Measurements from ENCODE around the gene CD47.

DNA sequence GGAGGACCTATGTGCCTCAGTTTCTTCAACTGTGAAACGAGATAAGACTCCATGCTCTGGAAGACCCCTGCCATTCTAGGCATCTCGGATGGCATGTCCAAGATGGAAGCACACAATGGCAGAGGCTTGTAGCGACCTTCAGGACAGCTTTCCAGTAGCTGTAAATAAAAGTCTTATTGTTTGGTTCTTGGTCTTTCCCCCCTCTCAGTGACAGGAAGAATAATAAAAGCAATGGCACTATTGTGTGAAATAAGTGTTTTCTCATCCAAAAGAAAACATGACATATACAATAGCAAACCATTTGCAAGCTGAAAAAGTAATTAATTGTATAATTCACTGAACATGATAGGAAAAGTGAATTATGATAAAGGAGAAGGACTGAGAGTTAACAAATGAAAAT, 32.5 kb upstream of the CD47 start:
- no peak for TF ChIP-seq STAT6 (CRISPR knock-in tag; conservative IDR thresholded peaks at IDR 0.05; ENCODE audit: low read depth)
- TF ChIP-seq NR3C1 (CRISPR knock-in tag; conservative IDR thresholded peaks at IDR 0.05; ENCODE audit: low read depth), result no peak
- TF ChIP-seq, protein P1, sequence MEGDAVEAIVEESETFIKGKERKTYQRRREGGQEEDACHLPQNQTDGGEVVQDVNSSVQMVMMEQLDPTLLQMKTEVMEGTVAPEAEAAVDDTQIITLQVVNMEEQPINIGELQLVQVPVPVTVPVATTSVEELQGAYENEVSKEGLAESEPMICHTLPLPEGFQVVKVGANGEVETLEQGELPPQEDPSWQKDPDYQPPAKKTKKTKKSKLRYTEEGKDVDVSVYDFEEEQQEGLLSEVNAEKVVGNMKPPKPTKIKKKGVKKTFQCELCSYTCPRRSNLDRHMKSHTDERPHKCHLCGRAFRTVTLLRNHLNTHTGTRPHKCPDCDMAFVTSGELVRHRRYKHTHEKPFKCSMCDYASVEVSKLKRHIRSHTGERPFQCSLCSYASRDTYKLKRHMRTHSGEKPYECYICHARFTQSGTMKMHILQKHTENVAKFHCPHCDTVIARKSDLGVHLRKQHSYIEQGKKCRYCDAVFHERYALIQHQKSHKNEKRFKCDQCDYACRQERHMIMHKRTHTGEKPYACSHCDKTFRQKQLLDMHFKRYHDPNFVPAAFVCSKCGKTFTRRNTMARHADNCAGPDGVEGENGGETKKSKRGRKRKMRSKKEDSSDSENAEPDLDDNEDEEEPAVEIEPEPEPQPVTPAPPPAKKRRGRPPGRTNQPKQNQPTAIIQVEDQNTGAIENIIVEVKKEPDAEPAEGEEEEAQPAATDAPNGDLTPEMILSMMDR (IDR thresholded peaks at IDR 0.05), result no peak
- no peak for TF ChIP-seq NR2C2 (CRISPR knock-in tag; IDR thresholded peaks at IDR 0.05)
- TF ChIP-seq, protein P2, sequence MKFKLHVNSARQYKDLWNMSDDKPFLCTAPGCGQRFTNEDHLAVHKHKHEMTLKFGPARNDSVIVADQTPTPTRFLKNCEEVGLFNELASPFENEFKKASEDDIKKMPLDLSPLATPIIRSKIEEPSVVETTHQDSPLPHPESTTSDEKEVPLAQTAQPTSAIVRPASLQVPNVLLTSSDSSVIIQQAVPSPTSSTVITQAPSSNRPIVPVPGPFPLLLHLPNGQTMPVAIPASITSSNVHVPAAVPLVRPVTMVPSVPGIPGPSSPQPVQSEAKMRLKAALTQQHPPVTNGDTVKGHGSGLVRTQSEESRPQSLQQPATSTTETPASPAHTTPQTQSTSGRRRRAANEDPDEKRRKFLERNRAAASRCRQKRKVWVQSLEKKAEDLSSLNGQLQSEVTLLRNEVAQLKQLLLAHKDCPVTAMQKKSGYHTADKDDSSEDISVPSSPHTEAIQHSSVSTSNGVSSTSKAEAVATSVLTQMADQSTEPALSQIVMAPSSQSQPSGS (CRISPR knock-in tag; IDR thresholded peaks at IDR 0.05; ENCODE audit: borderline replicate concordance, low read depth), result no peak
- TF ChIP-seq, protein P3, sequence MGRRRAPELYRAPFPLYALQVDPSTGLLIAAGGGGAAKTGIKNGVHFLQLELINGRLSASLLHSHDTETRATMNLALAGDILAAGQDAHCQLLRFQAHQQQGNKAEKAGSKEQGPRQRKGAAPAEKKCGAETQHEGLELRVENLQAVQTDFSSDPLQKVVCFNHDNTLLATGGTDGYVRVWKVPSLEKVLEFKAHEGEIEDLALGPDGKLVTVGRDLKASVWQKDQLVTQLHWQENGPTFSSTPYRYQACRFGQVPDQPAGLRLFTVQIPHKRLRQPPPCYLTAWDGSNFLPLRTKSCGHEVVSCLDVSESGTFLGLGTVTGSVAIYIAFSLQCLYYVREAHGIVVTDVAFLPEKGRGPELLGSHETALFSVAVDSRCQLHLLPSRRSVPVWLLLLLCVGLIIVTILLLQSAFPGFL (CRISPR knock-in tag; IDR thresholded peaks at IDR 0.05; ENCODE audit: borderline replicate concordance), result no peak
- no peak for TF ChIP-seq ATF3 (CRISPR knock-in tag; conservative IDR thresholded peaks at IDR 0.05)
- no peak for TF ChIP-seq FOXP4 (CRISPR knock-in tag; IDR thresholded peaks at IDR 0.05)
